Loucy (cell line): ENCODE measurements around the gene RFC5.
A peak's percentile ranks its signal among the peaks of the same experiment; 100 is the strongest.

Source experiments
- H2AFZ ChIP-seq: fragments of 200-600 bp; sonication (generic); 2 replicates; pipeline ENCODE4 v1.6.0; 2016; ENCODE audit warnings: antibody characterized with exemption, mild to moderate bottlenecking, low read length, moderate library complexity
- H3F3A ChIP-seq: fragments of 200-600 bp; 2 replicates; pipeline ENCODE4 v1.6.0; 2016; ENCODE audit warnings: antibody characterized with exemption, low read depth, mild to moderate bottlenecking
- H3K27me3 ChIP-seq: fragments of 200-600 bp; sonication (generic); 2 replicates; pipeline ENCODE4 v1.6.1; 2014; ENCODE audit warnings: low read length, mild to moderate bottlenecking; ENCODE audit not compliant: insufficient read depth, poor library complexity, severe bottlenecking
- H3K36me3 ChIP-seq: fragments of 200-600 bp; sonication (generic); 2 replicates; pipeline ENCODE4 v1.6.1; 2016; ENCODE audit warnings: low read length; ENCODE audit not compliant: insufficient read depth
- H3K4me1 ChIP-seq: fragments of 200-600 bp; sonication (generic); 2 replicates; pipeline ENCODE4 v1.5.1; 2014; ENCODE audit warnings: low read length, mild to moderate bottlenecking; ENCODE audit not compliant: insufficient read depth, poor library complexity, severe bottlenecking
- H3K4me2 ChIP-seq: fragments of 200-600 bp; sonication (generic); 2 replicates; pipeline ENCODE4 v1.6.0; 2014; ENCODE audit warnings: antibody characterized with exemption, low read length, low read depth, mild to moderate bottlenecking; ENCODE audit not compliant: poor library complexity, severe bottlenecking
- H3K4me3 ChIP-seq: fragments of 200-600 bp; sonication (generic); 2 replicates; pipeline ENCODE4 v1.5.1; 2014; ENCODE audit warnings: low read length, mild to moderate bottlenecking, mixed read lengths; ENCODE audit not compliant: poor library complexity, severe bottlenecking
- H3K79me2 ChIP-seq: fragments of 200-600 bp; sonication (generic); 2 replicates; pipeline ENCODE4 v1.6.1; 2014; ENCODE audit warnings: low read length; ENCODE audit not compliant: insufficient read depth
- H3K9ac ChIP-seq: fragments of 200-600 bp; sonication (generic); 2 replicates; pipeline ENCODE4 v1.6.0; 2014; ENCODE audit warnings: mild to moderate bottlenecking, low read depth, low read length, moderate library complexity; ENCODE audit not compliant: poor library complexity, severe bottlenecking
- H3K9me2 ChIP-seq: fragments of 200-600 bp; sonication (generic); replicated peaks from 2 replicates; pipeline ENCODE4 v1.6.1; 2016; ENCODE audit warnings: low read depth, low read length, mixed read lengths
- H3K9me3 ChIP-seq: fragments of 200-600 bp; sonication (generic); 2 replicates; pipeline ENCODE4 v1.6.1; 2014; ENCODE audit warnings: mild to moderate bottlenecking, antibody characterized with exemption, low read length, low read depth; ENCODE audit not compliant: insufficient read depth
- H4K20me1 ChIP-seq: fragments of 200-600 bp; sonication (generic); 2 replicates; pipeline ENCODE4 v1.6.0; 2014; ENCODE audit warnings: antibody characterized with exemption, low read length, mild to moderate bottlenecking; ENCODE audit not compliant: insufficient read depth, poor library complexity, severe bottlenecking
- CTCF ChIP-seq: fragments of 200-600 bp; sonication (generic); conservative IDR thresholded peaks from 2 replicates; pipeline ENCODE4 v1.5.1; 2014; ENCODE audit warnings: mild to moderate bottlenecking, antibody characterized with exemption, low read length
- EZH2phosphoT487 ChIP-seq: fragments of 200-600 bp; IDR thresholded peaks from 2 replicates; pipeline ENCODE4 v1.6.1; 2018; ENCODE audit warnings: antibody characterized with exemption, mild to moderate bottlenecking, moderate library complexity, borderline replicate concordance

Gene RFC5

DNA sequence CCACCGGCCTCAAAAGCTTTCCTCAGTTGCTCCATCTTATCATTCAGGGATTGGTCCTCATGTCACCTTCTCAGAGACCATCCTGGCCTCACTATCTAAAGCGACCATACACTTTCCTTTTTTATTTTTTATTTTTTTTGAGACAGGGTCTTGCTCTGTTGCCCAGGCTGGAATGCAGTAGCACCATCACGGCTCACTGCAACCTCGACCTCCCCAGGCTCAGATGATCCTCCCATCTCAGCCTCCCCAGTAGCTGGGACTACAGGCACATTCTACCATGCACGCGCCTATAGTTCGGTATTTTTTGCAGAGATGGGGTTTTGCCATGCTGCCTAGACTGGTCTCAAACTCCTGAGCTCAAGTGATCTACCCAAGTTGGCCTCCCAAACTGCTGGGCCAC is 41.7 kb downstream of the RFC5 start:
- no peak overlapping the region for H2AFZ ChIP-seq
- peaks cover 38% of the 10 kb centered on the region for H3K79me2 ChIP-seq
- no peaks in the 10 kb centered on the region for H3K9me2 ChIP-seq
- peaks cover 11% of the 10 kb centered on the region for H4K20me1 ChIP-seq
- no peak overlapping the region for H3K4me2 ChIP-seq
- no peak overlapping the region for H3K4me3 ChIP-seq
- H3K27me3 ChIP-seq, result no peaks in the 10 kb centered on the region
- H3K9ac ChIP-seq, result no peak overlapping the region
- H3K4me1 ChIP-seq, result peaks cover 23% of the 10 kb centered on the region
- TF ChIP-seq EZH2phosphoT487 (no peak), CTCF (no peak)
- no peaks in the 10 kb centered on the region for H3K9me3 ChIP-seq
- 0 out of 2 replicates have a peak, but pooled peaks cover 5% of the 10 kb centered on the region for H3F3A ChIP-seq
- H3K36me3 ChIP-seq, result no peaks in the 10 kb centered on the region

DNA sequence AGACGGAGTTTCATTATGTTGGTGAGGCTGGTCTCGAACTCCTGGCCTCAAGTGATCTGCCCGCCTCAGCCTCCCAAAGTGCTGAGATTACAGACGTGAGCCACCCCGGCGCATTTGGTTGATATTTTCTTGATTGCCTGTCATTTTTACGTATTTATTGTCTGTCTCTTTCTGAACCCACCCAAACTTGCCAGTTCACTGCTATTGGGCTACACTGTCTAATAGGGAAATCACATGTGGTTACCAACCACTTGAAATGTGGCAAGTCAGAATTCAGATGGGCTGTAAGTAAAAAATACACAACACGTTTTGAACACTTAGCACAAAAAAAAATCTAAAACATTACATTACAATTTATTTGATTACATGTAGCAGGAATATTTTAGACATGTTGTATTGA is 42.4 kb downstream of the RFC5 start:
- H3K4me3 ChIP-seq, result peak overlapping the region; percentile 83
- peak overlapping the region; percentile 92 for H3K4me2 ChIP-seq
- no peaks in the 10 kb centered on the region for H3K36me3 ChIP-seq
- H3K27me3 ChIP-seq, result no peaks in the 10 kb centered on the region
- no peaks in the 10 kb centered on the region for H3K9me3 ChIP-seq
- H4K20me1 ChIP-seq, result peaks cover 11% of the 10 kb centered on the region
- H3K4me1 ChIP-seq, result peaks cover 27% of the 10 kb centered on the region
- H3K9me2 ChIP-seq, result no peaks in the 10 kb centered on the region
- H3F3A ChIP-seq, result 0 out of 2 replicates have a peak, but pooled peaks cover 7% of the 10 kb centered on the region
- TF ChIP-seq EZH2phosphoT487, result no peak
- no peak for TF ChIP-seq CTCF
- H2AFZ ChIP-seq, result no peak overlapping the region
- H3K9ac ChIP-seq, result peak overlapping the region; percentile 86
- H3K79me2 ChIP-seq, result peaks cover 38% of the 10 kb centered on the region

- H3K4me3 ChIP-seq, result peak overlapping the region; percentile 83
Measured at GRCh38 chr12:118059341-118060191, 43.1 kb downstream of the RFC5 start.

More at GRCh38 chr12:118059341-118060191, 43.1 kb downstream of the RFC5 start:
- H3K36me3 ChIP-seq, result no peaks in the 10 kb centered on the region
- H3K9ac ChIP-seq, result peak overlapping the region; percentile 86
- no peaks in the 10 kb centered on the region for H3K9me2 ChIP-seq
- H3K27me3 ChIP-seq, result no peaks in the 10 kb centered on the region
- 0 out of 2 replicates have a peak, but pooled peaks cover 11% of the 10 kb centered on the region for H3F3A ChIP-seq
- peaks cover 38% of the 10 kb centered on the region for H3K79me2 ChIP-seq
- peaks cover 32% of the 10 kb centered on the region for H3K4me1 ChIP-seq
- peak overlapping the region; percentile 92 for H3K4me2 ChIP-seq
- H2AFZ ChIP-seq, result no peak overlapping the region
- TF ChIP-seq EZH2phosphoT487, result no peak
- no peak for TF ChIP-seq CTCF
- H3K9me3 ChIP-seq, result no peaks in the 10 kb centered on the region
- H4K20me1 ChIP-seq, result peaks cover 11% of the 10 kb centered on the region
